HepG2 (cell line): ENCODE data around the gene ADAMTSL3. TPM values are rescaled to one million over a fixed set of nuclear protein-coding genes. Genes with fewer than 3 reads are reported as not detected.

Experiments
- ATAC-seq: fragments of 200-7000 bp; cut with Tn5 transposase; 3 replicates; pipeline ENCODE4 v1.9.1; 2020; ENCODE audit warnings: mild to moderate bottlenecking, moderate library complexity
- BruUV-seq: library from RNA; stranded (reverse); fragments of 400-500 nt; replicated peaks from 2 replicates; lab custom pipeline; 2021; lab: Mats Ljungman, UMichigan
- CTCF ChIA-PET: fragments of 300-600 bp; formaldehyde crosslinking; extraction: SDS; loops from one replicate; lab custom pipeline; 2021; ENCODE audit warnings: low total read pairs, inconsistent platforms, low intra/inter-chr PET ratio; lab: Yijun Ruan, JAX
- POLR2A ChIA-PET: fragments of 350-600 bp; sonication (Branson Sonifier 250); formaldehyde crosslinking; loops from one replicate; lab custom pipeline; 2020; ENCODE audit warnings: antibody characterized with exemption, inconsistent platforms; lab: Yijun Ruan, JAX
- DNase-seq: peaks from one replicate; pipeline ENCODE4 v3.0.0-alpha.2; 2015; ENCODE audit warnings: low spot score
- FAIRE-seq: peaks from 3 replicates; lab custom pipeline; 2011; peaks lifted over from hg19 to GRCh38; lab: Jason Lieb, UNC
- H2AFZ ChIP-seq: one replicate; pipeline ENCODE4 v1.6.1; 2011; ENCODE audit warnings: low read length, inconsistent platforms
- H3K27ac ChIP-seq: fragments of 300-600 bp; 3 replicates; pipeline ENCODE4 v1.8.0; 2011; ENCODE audit warnings: mixed run types, mild to moderate bottlenecking, mixed read lengths, low read length, inconsistent platforms; ENCODE audit not compliant: insufficient read depth; ENCODE audit errors: extremely low read length
- H3K27me3 ChIP-seq, 2 experiments: fragments of 200-600 bp in 1 of 2; 2 replicates in 1 of 2; 3 replicates in 1 of 2; pipeline versions ENCODE4 v1.6.0 to v1.8.0; 2011; ENCODE audit warnings: low read length in 2 of 2, mild to moderate bottlenecking in 2 of 2, moderate library complexity in 2 of 2, inconsistent platforms in 1 of 2; ENCODE audit not compliant: insufficient read depth in 2 of 2, control insufficient read depth in 1 of 2
- H3K36me3 ChIP-seq, 2 experiments: fragments of 200-600 bp in 1 of 2; replicated peaks in 1 of 2; 2 replicates in 1 of 2; 3 replicates in 1 of 2; pipeline versions ENCODE4 v1.5.1 to v1.8.0; 2011; ENCODE audit warnings: low read length in 2 of 2, inconsistent platforms in 1 of 2; ENCODE audit not compliant: insufficient read depth in 2 of 2, control insufficient read depth in 1 of 2
- H3K4me1 ChIP-seq: 2 replicates; pipeline ENCODE4 v1.5.1; 2012; ENCODE audit warnings: low read length, inconsistent platforms; ENCODE audit not compliant: insufficient read depth
- H3K4me2 ChIP-seq: 2 replicates; pipeline ENCODE4 v1.6.0; 2011; ENCODE audit warnings: low read depth, low read length, inconsistent platforms
- H3K4me3 ChIP-seq, 3 experiments: fragments of 200-600 bp in 1 of 3; sonication (generic), shearing (Covaris generic) in 1 of 3; replicated peaks in 1 of 3; 2 replicates each; pipeline ENCODE4 v1.5.1; 2011 to 2016; ENCODE audit warnings: low read length in 3 of 3, inconsistent platforms in 2 of 3, low read depth in 2 of 3, mild to moderate bottlenecking in 2 of 3, control low read depth in 1 of 3, mixed read lengths in 1 of 3; ENCODE audit not compliant: insufficient read depth in 1 of 3
- H3K79me2 ChIP-seq: one replicate; pipeline ENCODE4 v1.6.1; 2011; ENCODE audit warnings: low read length, inconsistent platforms; ENCODE audit not compliant: insufficient read depth
- H3K9ac ChIP-seq: 2 replicates; pipeline ENCODE4 v1.6.0; 2011; ENCODE audit warnings: mild to moderate bottlenecking, low read depth, low read length, inconsistent platforms; ENCODE audit not compliant: insufficient read depth
- H3K9me3 ChIP-seq: 2 replicates; pipeline ENCODE4 v1.5.1; 2012; ENCODE audit warnings: mild to moderate bottlenecking, low read length
- H4K20me1 ChIP-seq: 2 replicates; pipeline ENCODE4 v1.6.0; 2011; ENCODE audit warnings: inconsistent platforms, mild to moderate bottlenecking, low read length, moderate library complexity; ENCODE audit not compliant: insufficient read depth
- ATRX ChIP-seq: sonication (generic); formaldehyde crosslinking; IDR thresholded peaks from 2 replicates; pipeline ENCODE4 v1.4.0; 2020; ENCODE audit warnings: missing genetic modification reagents, borderline replicate concordance
- HOXA7 ChIP-seq: sonication (generic); formaldehyde crosslinking; IDR thresholded peaks from 2 replicates; pipeline ENCODE4 v1.8.1; 2022; ENCODE audit warnings: mild to moderate bottlenecking, missing genetic modification reagents, moderate library complexity
- KMT2A ChIP-seq: sonication (generic); formaldehyde crosslinking; IDR thresholded peaks from 2 replicates; pipeline ENCODE4 v1.4.0; 2020; ENCODE audit warnings: missing genetic modification reagents
- NR3C1 ChIP-seq: sonication (generic); formaldehyde crosslinking; IDR thresholded peaks from 2 replicates; pipeline ENCODE4 v1.4.0; 2020; ENCODE audit warnings: missing genetic modification reagents
- PAXIP1 ChIP-seq: sonication (generic); formaldehyde crosslinking; conservative IDR thresholded peaks from 2 replicates; pipeline ENCODE4 v1.4.0; 2020; ENCODE audit warnings: mild to moderate bottlenecking, missing genetic modification reagents, moderate library complexity
- TFDP1 ChIP-seq: IDR thresholded peaks from 2 replicates; pipeline ENCODE4 v1.6.1; 2016; ENCODE audit warnings: missing compliant biosample characterization, missing genetic modification reagents, borderline replicate concordance
- TMF1 ChIP-seq: sonication (generic); formaldehyde crosslinking; IDR thresholded peaks from 2 replicates; pipeline ENCODE4 v1.8.1; 2022; ENCODE audit warnings: low read depth, missing genetic modification reagents
- ZBTB49 ChIP-seq: sonication (generic); formaldehyde crosslinking; IDR thresholded peaks from 2 replicates; pipeline ENCODE4 v1.4.0; 2020; ENCODE audit warnings: missing genetic modification reagents, borderline replicate concordance
- ZFP91 ChIP-seq: sonication (generic); formaldehyde crosslinking; IDR thresholded peaks from 2 replicates; pipeline ENCODE4 v1.9.0; 2022; ENCODE audit warnings: missing genetic modification reagents, mild to moderate bottlenecking, borderline replicate concordance
- ZKSCAN8 ChIP-seq: IDR thresholded peaks from 2 replicates; pipeline ENCODE4 v1.6.1; 2016; ENCODE audit warnings: borderline replicate concordance, missing genetic modification reagents, missing compliant biosample characterization
- ZNF256 ChIP-seq: sonication (generic); formaldehyde crosslinking; conservative IDR thresholded peaks from 2 replicates; pipeline ENCODE4 v1.4.0; 2020; ENCODE audit warnings: missing genetic modification reagents
- ZNF274 ChIP-seq: sonication (generic); formaldehyde crosslinking; IDR thresholded peaks from 2 replicates; pipeline ENCODE4 v1.5.1; 2020; ENCODE audit warnings: mild to moderate bottlenecking, missing genetic modification reagents
- ZNF430 ChIP-seq: sonication (generic); formaldehyde crosslinking; IDR thresholded peaks from 2 replicates; pipeline ENCODE4 v1.9.0; 2021; ENCODE audit warnings: mild to moderate bottlenecking, missing genetic modification reagents
- ZNF616 ChIP-seq: sonication (generic); formaldehyde crosslinking; IDR thresholded peaks from 2 replicates; pipeline ENCODE4 v1.5.0; 2020; ENCODE audit warnings: low read depth, mild to moderate bottlenecking, missing genetic modification reagents
- ZNF777 ChIP-seq: sonication (generic); formaldehyde crosslinking; IDR thresholded peaks from 2 replicates; pipeline ENCODE4 v1.4.0; 2020; ENCODE audit warnings: missing genetic modification reagents
- ZNF790 ChIP-seq: sonication (generic); formaldehyde crosslinking; IDR thresholded peaks from 2 replicates; pipeline ENCODE4 v1.8.0; 2022; ENCODE audit warnings: missing genetic modification reagents, mild to moderate bottlenecking, borderline replicate concordance
- in situ Hi-C: cut with HindIII; loops from 2 replicates; pipeline ENCODE4 v1.10.0; 2017; ENCODE audit warnings: low pct_unique_long_range_greater_than_20kb; ENCODE audit not compliant: extremely low pct_ligation_motif_present
- intact Hi-C: fragments of 100-400 bp; cut with micrococcal nuclease; formaldehyde crosslinking; loops from one replicate; pipeline ENCODE4 v1.10.0; 2022; ENCODE audit not compliant: unreplicated experiment
- polyA plus RNA-seq, 8 experiments: library from polyadenylated mRNA; depleted of rRNA in 3 of 8; stranded (reverse) in 7 of 8; unstranded in 1 of 8; fragments of >200 nt; fragmentation: Illumina TruSeq in 4 of 8; extraction: Trizol in 4 of 8; gene quantifications; 2 replicates each; pipeline versions ENCODE4 v1.2.1 to v1.2.3, GENCODE V29; 2011 to 2016; ENCODE audit warnings: low read depth in 4 of 8, missing spikeins in 1 of 8, mixed read lengths in 1 of 8; ENCODE audit not compliant: insufficient read depth in 1 of 8
- total RNA-seq, 5 experiments: library from RNA; depleted of rRNA; stranded (reverse); fragments of >200 nt; fragmentation: Illumina TruSeq; extraction: Trizol; gene quantifications; 2 replicates each; pipeline ENCODE4 v1.2.3, GENCODE V29; 2016; ENCODE audit warnings: low read depth in 1 of 5

Gene ADAMTSL3
- total and polyA plus RNA-seq, 2 of the 13 experiments (the other 11 are each of a cell fraction or from before 2014, with no cell fraction given): 0.04 to 0.09 TPM

- H3K79me2 ChIP-seq: no peaks in the 10 kb centered on the region
- no peak for FAIRE-seq
- peaks cover 14% of the 10 kb centered on the region for H3K9me3 ChIP-seq
- H3K27me3 ChIP-seq: peaks cover 0 to 1% of the 10 kb centered on the region in 2 experiments; a peak in 2 of 5 replicates
- H3K36me3 ChIP-seq: no peaks in the 10 kb centered on the region
- in situ Hi-C loops: no loop called here
- ATAC-seq: no peak
- H2AFZ ChIP-seq: no peak overlapping the region
- no peak overlapping the region for H3K27ac ChIP-seq
- H3K4me3 ChIP-seq: no peak overlapping the region
- no peaks in the 10 kb centered on the region for H4K20me1 ChIP-seq
- no TSS peak for BruUV-seq
- no peak for DNase-seq
- POLR2A ChIA-PET: no interaction called here
- intact Hi-C loops: no loop called here
- CTCF ChIA-PET: no interaction called here
- no peak overlapping the region for H3K9ac ChIP-seq
- H3K4me2 ChIP-seq: no peak overlapping the region
- H3K4me1 ChIP-seq: no peaks in the 10 kb centered on the region
- TF ChIP-seq ZNF777 (CRISPR knock-in tag) (no peak), ZNF616 (CRISPR knock-in tag) (no peak), TMF1 (CRISPR knock-in tag) (no peak), ZNF256 (CRISPR knock-in tag) (no peak), PAXIP1 (CRISPR knock-in tag) (no peak), HOXA7 (CRISPR knock-in tag) (no peak), ZKSCAN8 (no peak), ATRX (CRISPR knock-in tag) (no peak), ZFP91 (no peak), ZNF274 (CRISPR knock-in tag) (no peak), TFDP1 (CRISPR knock-in tag) (no peak), ZBTB49 (CRISPR knock-in tag) (no peak), NR3C1 (CRISPR knock-in tag) (no peak), KMT2A (CRISPR knock-in tag) (no peak), ZNF430 (CRISPR knock-in tag) (no peak), ZNF790 (CRISPR knock-in tag) (no peak)
Observed at GRCh38 chr15:83977992-83978391, 324.1 kb downstream of the ADAMTSL3 start.
